HG02763 (cell line): ENCODE data around the gene THSD4.

Experiments used
- ATAC-seq: cut with Tn5 transposase; IDR thresholded peaks from one replicate; pipeline ENCODE4 v1.9.1; 2021; ENCODE audit warnings: mild to moderate bottlenecking, moderate library complexity; ENCODE audit not compliant: unreplicated experiment

Gene THSD4

DNA sequence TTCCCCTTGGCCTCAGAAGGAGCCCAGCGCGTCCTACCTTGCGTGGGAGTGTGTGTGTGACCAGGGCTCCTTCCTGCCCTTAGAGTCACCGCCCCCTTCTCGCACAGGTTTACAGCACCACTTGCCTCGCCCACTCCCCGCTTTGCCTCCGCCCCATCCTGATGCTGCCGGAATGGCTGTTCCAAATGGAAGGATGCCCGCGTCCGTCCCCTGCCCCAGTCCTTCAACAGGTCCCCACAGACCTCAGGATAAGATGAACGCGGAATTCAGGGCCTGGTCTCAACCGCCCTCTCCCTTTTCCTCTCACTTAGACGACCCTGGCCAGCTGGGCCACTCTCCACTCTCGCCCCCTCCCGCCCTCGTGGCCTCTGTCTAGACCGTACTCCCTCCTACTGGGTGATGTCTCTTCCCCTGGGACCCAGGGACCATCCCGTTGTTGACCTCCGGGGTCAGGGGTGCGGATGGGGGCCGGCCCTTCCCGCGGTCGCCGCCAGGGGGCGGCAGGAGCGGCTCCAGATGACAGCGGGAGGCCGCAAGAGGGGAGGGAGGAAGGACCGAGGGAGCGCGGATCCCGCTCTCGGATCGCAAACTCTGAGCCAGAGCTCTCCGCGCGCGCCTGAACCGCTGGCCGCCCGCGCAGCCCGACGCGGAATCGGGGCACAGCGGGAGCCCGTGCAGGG is at the start of gene THSD4:
Gene THSD4 (plus strand): TSS at position 585 of the 680 bp plus-strand sequence.
- peak; percentile 70 for ATAC-seq

- ATAC-seq: no peak
Observed at GRCh38 chr15:71066983-71067382, 48.3 kb upstream of the THSD4 start.

DNA sequence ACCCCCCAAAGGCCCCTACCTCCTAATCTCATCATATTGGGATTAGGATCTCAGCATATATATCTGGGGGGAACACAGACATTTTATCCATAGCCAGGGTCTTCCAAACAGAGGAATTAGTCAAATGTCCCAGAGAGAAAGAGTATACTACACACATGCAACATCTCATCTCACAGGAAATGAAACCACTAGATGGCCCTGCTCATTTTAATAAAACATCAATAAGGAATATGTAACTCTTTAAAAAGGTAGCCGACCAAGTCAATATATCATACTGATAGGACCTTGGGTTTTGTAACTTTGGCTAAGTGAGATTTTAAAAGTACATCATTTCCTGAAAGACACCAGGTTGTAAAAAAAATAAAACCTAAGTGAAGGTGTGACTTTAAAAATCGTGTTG is 45.6 kb upstream of the THSD4 start:
- ATAC-seq: no peak

DNA sequence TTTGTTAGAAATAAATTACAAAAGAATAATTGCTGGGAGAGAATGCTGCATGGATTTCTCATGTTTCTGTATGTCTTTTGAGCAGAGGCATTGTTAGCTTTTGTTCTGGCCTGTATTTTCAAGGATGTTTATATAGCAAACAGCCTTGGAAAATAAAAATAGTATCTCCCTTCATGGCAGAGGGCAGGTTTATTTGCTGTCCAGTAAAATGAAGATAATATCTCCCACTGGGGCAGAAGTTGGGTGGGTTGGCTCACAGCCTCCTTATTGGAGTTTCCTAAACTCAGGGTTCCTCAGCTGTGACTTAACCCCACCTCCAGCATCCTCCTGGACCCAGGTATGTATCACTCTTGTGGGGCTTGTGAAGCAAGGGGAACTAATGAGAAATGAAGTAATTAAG is 43.7 kb upstream of the THSD4 start:
- ATAC-seq: no peak

DNA sequence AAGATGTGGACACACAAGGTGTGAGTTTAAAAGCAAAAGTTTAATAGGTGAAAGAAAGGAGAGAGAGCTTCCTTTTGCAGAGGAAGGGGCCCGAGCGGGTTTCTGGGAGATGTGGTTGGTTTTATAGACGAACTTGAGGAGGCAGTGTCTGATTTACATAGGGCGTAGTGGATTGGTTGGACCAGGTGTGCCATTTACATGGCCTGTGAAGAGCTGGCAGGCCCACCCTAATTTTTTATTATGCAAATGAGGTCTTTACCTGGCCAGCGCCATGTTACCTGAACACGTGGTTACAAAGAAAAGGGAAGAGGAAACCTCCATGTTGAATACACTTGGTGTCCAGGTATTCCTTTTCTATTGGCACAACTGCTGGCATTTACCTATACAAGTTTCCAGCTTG is 42.8 kb upstream of the THSD4 start:
- no peak for ATAC-seq

- no peak for ATAC-seq
Observed at GRCh38 chr15:71078506-71079207, 36.6 kb upstream of the THSD4 start.

DNA sequence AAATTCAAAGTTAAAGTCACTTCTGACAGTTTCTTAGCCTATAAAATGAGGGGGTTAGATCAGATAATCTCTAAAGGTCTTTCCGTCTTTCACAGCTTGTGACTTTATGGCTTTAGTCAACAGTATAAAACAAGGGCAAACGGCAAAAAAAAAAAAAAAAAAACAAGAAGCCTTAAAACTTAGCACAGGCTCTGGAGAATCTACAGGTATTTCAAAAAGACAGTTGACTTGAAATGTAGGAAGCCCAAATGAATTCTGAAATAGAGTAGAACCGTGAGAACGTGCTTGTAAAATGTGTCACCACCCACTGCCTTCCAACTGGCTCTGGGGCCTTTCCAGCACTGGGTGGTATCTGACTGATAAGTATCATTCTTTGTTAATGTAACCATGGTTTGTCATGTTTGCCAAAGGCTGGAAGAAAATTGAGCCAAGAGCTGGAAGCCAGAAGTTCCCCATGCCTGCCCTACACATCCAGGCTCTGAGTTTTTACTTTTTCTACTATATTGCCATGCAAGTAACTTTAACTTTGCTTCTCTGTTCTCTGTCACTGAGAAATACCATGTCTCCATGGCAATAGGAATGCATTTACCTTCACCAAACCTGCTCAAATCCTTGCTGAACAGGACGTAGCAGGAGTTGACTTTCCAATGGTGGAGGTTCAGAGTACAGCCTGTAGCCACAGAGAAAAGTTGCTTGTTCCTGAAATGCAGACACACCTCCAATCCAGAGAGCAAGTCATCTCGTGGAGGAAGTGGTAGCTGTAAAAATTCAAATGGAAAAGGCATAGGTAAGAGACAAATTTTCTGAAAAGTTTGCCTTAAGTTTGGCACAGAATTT is 35.8 kb upstream of the THSD4 start:
- no peak for ATAC-seq

GRCh38 chr15:71080166-71080565 is 35.1 kb upstream of the THSD4 start:
- no peak for ATAC-seq

- ATAC-seq: no peak
Observed at GRCh38 chr15:71080705-71081104, 34.6 kb upstream of the THSD4 start.

DNA sequence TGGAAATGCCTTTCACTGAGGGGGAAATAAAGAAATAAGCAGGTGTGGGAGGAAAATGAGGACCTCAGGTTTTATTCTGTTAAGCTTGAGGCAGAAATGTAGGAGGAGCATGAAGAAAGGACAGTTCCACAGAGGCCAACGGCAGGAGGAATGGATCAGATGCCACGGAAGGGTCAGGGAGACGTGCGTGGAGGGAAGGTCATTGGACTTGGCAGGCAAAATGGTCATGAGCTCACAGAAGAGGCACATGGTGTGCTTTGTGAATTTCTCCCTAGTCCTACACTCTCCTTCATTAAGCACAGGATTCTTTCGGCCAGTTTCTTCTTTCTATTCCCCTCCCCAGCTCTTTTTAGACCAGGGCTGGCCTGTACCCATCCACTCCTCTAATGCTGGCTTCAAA is 32.5 kb upstream of the THSD4 start:
- ATAC-seq: no peak

DNA sequence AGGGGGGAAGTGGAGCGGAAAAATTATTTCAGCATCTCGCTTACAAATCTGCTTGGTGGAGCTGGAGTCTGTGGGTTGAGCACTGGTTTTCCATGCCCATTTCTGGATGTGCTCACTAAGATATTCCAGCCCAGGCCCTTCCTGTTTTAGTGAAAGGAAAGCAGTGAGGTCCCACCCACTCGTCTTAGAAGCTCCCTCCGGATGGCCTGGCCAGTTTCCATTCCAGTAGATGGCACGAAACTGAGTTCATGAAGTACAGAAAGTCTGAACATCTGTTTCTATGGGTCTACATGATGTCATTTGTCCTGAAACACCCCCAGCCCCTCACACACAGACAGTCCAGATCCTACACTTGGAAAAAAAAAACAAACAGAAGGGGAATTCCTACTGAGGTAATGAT is 31.9 kb upstream of the THSD4 start:
- ATAC-seq: no peak

DNA sequence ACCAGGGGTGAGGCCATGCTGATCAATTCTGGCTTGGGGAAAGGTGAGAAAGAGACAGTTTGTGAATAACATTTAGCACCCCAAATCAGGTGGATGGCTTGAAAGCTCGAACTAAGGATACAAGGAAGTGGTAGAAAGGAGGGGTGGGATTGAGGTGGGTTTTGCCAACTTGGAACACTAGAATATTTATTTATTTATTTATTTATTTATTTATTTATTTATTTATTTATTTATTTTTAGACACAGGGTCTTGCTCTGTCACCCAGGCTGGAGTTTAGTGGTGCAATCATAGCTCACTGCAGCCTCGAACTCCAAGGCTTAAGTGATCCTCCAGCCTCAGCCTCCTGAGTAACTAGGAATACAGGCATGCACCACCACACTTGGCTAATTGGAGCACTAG is 31.0 kb upstream of the THSD4 start:
- no peak for ATAC-seq

DNA sequence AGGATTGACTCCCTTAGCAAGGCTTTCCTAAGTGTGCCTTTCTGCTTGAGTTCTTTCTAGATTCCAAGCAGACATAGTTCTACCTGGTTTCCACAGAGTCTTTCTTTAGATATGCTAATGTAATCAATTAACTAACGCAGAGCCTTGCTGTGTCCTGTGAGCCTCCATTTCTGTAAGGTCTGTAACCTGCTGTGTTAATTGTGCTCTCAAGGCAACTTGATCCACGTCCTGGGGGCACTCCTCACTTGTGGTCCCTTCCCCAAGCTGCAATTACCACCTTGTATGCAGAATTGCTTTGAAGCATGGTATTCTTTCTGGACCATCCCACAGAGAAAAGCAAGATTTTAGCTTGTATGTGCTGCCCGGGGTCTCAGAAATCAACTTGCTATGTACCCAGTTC is 29.5 kb upstream of the THSD4 start:
- ATAC-seq: no peak

GRCh38 chr15:71088155-71088554 is 27.1 kb upstream of the THSD4 start:
- no peak for ATAC-seq

- ATAC-seq: no peak
Observed at GRCh38 chr15:71088683-71089082, 26.6 kb upstream of the THSD4 start.

GRCh38 chr15:71089801-71090200 is 25.5 kb upstream of the THSD4 start:
- no peak for ATAC-seq

DNA sequence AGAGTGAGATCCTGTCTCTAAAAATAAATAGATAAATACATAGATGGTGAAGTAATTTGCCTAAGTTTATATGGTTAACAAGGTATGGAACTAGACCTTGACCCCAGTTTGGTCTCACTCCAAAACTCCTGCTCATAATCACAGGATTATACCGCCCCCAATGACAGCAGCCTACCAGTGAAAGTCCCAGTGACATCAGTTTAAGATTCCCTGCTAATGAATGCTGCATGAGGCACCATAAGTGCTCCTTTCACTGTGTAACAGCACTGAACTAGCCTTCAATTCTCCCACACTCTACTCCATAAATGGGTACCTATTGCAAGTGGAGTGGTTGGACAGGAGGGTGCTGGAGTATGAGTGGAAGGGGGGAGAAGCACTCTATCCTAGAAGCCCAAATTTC is 23.7 kb upstream of the THSD4 start:
- ATAC-seq: no peak

DNA sequence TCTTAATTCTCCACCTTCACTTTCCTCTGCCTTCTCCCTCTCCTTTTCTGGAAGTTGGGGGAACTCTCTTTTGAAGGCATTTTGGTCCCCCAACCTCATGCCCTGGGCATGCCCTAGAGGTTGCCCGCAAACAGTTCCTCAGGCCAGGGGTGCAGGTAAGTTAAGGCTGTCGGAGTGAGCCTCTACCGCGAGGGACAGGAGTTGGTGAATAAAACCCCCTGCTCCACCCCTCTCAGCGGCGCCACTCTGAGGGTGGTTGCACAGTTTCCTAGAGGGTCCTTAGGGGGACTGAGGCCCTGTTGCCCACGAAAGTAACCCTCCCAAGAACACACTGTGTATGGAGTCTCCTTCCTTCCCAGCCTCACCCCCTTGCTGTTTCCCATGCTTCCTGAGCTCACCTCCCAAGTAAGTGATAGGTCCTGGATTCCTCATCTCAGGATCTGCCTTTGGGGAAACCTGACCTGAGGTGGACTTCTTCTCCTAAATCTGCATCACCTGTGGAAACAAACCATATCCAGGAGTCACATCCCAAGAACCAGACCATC is 23.1 kb upstream of the THSD4 start:
- no peak for ATAC-seq

DNA sequence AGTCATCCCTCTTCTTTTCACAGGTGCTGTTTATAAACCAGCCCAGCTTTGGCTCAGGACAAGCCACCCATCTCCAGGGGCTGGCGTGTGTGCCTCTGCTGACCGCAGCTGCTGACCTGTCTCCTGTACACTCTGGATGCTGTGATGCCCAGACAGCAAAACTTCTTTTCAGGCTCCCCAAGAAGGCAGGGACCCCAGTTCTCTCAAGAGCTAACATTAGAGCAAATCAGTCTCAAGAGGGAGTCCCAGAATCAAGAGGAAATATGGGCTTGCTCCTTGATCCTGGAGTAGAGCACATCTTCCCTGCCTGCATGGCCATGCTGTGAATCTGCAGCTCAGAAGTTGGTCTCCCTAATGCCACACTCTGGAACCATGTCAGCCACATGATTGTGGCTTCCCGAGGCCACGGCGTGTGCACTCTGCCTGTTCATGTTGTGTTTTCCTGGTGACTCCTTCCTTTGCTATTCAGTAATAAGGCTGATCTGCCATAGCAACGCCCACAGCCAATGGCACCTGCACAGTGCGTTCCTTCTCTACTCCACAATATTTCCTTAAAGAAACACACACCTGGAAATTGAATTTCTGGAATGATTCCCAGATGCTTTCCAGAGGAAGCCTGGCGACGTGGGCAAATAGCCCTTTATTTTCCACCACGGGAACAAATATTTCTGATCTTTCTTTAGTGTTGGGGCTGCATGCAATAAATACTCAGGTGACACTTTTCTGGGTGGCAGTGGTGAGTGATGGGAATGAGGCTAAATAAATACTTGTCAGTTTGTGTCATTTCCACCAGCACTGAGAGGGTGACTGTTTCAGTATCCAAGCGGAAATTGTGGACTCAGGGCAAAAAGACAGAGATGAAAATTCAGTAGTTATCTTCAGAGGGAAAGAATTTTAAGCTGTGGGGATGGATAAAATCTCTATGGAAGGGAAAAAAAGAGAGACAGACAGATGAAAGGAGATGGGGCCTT is 21.9 kb upstream of the THSD4 start:
- ATAC-seq: no peak

DNA sequence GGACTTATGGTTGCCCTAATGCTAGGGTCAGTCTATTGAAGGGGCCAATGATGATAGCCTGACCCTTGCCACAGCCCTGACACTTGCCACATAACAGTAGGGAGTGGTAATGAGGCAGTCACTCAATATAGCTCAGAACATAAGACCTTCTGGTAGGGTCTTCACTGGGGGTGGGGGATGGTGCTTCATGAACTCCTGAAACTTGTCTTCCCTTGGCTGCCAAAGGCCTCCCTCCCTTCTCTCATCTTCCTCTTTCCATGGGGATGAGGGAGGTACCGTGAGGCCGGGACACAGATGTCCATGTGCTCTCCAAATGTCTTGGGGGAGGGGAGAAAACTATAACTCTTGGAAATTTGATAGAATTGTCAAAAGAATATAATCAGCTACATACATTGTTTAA is 21.1 kb upstream of the THSD4 start:
- no peak for ATAC-seq
